GM21447 (cell line): ENCODE results near the gene PLB1.

Experiments
- ATAC-seq: cut with Tn5 transposase; IDR thresholded peaks from one replicate; pipeline ENCODE4 v1.9.1; 2021; ENCODE audit not compliant: unreplicated experiment

The PLB1 gene

GRCh38 chr2:28639836-28640235 lies 144.0 kb downstream of the PLB1 start:
- ATAC-seq = no peak

- ATAC-seq = no peak
Measured at GRCh38 chr2:28640260-28640907, 144.5 kb downstream of the PLB1 start.

DNA sequence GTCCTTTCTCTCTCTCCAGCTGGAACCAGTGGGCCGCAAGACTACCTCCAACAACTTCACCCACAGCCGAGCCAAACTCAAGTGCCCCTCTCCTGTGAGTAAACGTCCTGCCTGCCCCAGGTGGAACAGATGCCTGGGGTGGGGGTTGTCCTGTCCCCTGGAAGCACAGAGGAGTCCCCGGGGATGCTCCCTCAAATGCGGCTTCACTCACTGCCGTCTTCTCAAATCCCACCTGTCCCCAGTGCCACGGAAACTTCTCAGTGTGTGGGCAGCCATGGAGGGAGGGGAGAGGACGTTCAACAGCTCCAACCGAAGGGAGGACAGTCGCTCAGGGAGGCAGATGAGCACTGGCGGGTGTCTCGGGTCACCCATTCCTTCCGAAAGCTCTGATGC lies 145.0 kb downstream of the PLB1 start:
- ATAC-seq = no peak

DNA sequence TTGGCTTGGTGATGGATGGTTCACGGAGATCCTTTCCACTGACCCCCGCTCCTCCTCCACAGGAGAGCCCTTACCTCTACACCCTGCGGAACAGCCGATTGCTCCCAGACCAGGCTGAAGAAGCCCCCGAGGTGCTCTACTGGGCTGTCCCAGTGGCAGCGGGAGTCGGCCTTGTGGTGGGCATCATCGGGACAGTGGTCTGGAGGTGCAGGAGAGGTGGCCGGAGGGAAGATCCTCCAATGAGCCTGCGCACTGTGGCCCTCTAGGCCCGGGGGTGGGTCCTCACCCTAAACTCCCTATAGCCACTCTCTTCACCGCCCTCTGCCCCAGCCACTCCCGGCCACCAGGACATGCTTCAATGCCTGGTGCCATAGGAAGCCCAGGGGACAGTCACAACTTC lies 146.9 kb downstream of the PLB1 start:
- ATAC-seq = no peak

GRCh38 chr2:28643327-28643726 lies 147.5 kb downstream of the PLB1 start:
- ATAC-seq = no peak

DNA sequence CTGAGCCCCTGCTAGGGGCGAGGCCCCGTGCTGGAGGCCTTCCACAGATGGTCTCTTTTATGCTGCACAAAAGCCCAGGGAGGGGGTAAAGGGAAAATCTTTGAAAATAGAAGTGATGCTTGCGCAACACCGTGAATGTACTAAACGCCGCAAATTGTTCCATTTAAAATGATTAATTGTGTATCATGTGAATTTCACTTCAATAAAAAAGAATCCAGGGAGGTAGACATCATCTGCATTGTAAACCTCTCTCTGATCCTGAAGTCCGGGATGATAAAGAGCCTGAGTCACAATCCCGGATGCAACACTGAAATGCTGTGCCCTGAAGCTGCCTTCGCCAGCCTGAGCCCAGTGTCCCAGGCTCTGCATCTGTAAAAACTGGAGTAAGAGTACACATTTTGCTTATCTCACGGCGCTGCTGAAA lies 148.1 kb downstream of the PLB1 start:
- ATAC-seq = no peak

GRCh38 chr2:28644760-28645159 lies 148.9 kb downstream of the PLB1 start:
- no peak for ATAC-seq

GRCh38 chr2:28645553-28645952 lies 149.7 kb downstream of the PLB1 start:
- ATAC-seq = no peak

DNA sequence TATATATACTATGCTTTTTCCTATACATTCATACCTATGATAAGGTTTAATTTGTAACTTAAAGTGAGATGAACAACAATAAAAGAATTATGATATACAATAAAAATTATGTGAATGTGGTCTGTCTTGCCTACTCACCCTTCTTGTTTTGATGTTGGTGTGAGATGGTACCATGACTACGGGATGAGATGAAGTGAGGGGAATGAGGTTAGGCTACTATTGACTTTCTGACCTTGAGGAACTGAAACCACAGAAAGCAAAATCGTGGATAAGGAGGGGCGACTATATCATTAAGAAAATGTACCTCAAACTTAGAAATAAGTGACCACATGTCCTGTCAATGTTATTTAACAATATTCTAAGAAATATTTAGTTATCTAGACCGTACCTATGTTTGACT lies 151.8 kb downstream of the PLB1 start:
- no peak for ATAC-seq

DNA sequence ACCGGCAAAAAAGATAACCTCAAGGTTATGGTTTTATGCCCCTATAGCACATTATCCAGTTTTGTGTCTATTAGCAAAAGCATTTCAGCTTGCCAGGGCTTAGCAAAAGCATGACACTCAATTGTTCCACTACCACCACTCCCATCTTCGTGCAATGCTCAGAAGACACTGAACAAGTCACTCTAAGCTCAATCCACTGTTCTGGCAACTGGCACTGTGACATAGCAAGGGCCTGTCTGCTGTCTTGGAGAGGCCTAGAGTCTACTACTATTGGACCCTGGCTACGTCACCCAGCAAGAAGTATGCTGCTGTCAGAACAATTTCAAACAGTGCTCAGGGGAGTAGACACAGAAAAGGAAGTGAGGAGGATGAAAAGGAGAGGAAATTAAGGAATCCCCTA lies 152.3 kb downstream of the PLB1 start:
- ATAC-seq = no peak

DNA sequence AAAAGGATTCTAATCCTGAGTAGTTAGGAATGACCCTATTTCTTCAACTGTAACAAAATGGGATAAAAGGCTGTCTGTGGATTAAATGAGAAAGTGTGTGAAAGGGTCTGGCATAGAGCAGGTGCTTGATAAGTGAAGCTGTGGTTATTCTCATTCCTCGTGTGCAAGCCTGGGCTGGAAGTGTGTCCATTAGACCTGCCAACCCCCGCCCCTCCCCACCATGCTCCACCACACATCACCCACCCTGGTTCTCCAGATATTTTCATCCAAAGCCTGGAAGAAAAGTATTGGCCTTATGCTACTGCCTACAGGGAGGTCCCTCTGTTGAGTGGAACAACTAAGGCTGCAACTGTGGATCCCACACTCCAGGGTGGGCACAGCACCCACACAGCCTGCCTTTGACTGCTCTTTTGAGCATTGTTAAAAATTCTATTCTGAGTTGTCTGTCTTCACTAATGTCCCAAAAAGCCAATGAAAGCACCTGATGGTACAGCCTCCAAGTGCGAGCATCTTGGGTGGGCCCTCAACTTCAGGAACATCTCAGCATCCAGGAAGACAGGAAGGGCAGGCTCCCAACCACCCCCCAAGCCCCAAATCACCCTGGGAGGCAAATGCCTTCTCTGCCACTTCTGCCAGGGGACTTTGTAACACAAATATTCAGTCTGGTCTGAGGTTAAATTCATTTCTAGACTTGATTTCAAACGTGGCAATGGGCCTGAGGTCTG lies 153.0 kb downstream of the PLB1 start:
- ATAC-seq = no peak

DNA sequence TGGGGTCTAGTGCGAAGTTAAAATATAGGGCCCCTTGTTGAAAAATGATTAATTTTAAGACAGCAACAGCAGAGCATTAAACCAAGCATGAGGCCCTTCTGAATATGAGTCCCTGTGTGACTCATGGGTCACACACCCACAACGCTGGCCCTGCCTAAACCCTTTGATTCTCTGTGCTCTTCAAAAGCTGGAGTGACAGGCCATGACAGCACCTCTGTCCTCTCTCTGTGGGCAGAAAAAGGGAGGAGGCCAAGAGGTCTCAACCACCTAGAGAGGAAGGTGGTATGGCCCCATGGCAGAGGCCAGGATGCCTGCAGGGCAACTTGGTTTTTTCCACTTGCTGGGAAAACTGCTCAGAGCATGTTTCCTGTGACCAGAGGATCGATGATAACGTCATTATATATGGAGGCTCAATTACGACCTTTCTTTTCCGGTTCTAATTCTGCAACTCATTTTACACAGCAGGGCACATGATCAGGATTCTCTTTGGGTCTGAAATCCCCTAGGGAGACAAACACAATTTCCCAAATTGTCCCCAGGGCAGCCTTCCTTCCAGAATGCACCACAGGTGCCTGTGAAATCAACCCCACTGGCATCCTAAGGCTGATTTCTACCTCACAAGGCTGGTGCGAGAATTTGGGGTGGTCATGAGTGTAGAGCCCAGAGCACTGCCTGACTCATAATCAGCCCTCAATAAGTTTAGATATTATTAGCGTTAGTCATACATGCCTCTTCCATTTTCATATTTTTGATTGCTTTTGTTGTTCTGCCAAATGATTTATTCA lies 153.8 kb downstream of the PLB1 start:
- ATAC-seq = no peak

DNA sequence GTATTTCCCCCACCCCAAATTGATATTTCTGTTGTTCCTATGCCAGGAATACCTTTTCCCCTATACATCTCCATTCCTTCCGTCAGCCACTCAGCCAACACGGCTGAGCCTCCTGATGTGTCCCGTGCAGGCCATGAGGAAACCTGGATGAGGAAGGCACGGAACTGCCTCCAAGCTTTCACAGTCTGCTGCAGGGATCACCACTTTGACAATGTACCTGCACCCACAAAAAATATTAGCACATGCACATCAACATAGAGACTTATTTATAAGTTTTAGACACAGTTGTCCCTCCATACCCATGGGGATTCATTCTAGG lies 154.4 kb downstream of the PLB1 start:
- ATAC-seq = no peak

GRCh38 chr2:28652217-28652616 lies 156.4 kb downstream of the PLB1 start:
- no peak for ATAC-seq

DNA sequence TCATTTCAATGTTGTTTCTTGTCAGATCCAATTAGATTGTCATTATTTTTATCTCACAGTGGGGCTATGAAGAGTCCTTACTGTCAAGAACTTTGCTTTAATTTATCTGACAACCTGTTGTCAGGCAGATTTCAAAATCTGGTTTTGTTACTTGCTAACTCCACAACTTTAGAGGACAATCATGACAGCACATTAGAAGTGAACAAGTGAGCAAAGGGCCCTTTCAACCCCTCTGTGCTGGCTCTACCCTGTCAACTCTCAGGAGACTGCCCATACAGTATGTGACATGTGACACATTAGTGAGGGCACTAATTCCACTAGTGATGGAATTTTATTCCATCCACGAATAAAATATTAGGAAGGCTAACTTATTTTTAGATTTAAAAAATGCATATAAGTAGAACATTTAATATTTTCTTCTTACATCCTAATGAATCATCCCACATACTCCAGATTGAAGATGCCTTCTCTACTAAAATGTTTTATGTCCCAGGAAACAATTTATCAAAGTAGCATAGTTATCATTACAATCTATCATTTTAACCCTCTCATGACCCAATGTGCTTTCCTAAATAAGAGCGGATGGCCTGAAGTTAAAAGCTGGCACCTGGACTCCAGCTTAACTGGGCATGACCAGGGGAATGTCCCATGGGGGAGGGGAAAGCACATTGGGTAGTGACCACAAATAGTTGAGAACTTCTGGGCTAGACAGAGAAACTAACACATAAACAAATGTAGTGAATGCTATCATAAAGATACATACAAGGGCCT lies 158.2 kb downstream of the PLB1 start:
- no peak for ATAC-seq

- ATAC-seq = no peak
Measured at GRCh38 chr2:28654663-28655320, 158.9 kb downstream of the PLB1 start.

- no peak for ATAC-seq
Measured at GRCh38 chr2:28656937-28657615, 161.2 kb downstream of the PLB1 start.

- ATAC-seq = no peak
Measured at GRCh38 chr2:28658369-28658768, 162.5 kb downstream of the PLB1 start.

GRCh38 chr2:28659127-28659526 lies 163.3 kb downstream of the PLB1 start:
- ATAC-seq = no peak

DNA sequence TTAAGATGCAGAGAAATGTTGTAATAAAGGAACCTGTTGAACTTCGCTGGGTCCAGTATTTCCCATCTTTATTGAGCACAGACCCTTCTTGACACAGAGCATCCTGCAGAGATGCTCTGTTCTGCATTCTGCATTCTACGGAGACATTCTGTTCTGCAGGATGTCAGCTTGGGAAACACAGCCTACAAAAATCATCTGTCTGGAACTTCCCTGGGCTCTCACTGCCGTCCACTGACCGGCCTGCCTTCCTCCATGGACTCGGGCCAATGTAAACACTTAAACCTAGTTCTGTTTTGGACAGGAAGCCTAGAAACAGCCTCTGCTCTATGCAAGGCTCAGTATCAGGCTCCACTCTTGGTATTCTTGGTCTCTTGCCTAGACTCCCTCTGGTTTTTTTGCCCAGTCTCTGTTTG lies 165.7 kb downstream of the PLB1 start:
- no peak for ATAC-seq
